ENCODE data around the gene CCIN.

DNA sequence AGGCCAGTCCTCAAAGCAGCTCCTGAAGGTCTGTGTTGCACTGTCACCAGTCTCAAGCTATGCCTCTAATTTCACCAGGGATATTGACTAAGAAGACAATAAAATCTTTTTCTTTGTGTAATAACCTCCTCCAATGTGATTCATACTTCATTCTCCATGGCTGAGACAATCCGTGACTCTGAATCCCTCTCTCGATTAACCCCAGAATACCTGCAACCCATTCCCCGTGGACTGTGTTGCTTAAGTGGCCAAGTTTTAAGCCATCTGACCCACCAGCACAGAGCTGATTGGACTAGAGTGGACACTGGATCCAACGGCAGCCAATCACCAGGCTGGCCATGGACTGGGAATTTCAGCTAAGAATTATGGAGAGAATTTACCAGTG, 5.4 kb upstream of the CCIN start:
- TF ChIP-seq, protein P1, sequence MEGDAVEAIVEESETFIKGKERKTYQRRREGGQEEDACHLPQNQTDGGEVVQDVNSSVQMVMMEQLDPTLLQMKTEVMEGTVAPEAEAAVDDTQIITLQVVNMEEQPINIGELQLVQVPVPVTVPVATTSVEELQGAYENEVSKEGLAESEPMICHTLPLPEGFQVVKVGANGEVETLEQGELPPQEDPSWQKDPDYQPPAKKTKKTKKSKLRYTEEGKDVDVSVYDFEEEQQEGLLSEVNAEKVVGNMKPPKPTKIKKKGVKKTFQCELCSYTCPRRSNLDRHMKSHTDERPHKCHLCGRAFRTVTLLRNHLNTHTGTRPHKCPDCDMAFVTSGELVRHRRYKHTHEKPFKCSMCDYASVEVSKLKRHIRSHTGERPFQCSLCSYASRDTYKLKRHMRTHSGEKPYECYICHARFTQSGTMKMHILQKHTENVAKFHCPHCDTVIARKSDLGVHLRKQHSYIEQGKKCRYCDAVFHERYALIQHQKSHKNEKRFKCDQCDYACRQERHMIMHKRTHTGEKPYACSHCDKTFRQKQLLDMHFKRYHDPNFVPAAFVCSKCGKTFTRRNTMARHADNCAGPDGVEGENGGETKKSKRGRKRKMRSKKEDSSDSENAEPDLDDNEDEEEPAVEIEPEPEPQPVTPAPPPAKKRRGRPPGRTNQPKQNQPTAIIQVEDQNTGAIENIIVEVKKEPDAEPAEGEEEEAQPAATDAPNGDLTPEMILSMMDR (IDR thresholded peaks at IDR 0.05; ENCODE audit: borderline replicate concordance, extremely low read depth, low read length, poor library complexity, severe bottlenecking): no peak
- no peak for TF ChIP-seq EZH2 (IDR thresholded peaks at IDR 0.05; ENCODE audit: borderline replicate concordance, low read depth, low read length, severe bottlenecking)

Data from DND-41 (cell line).